Prostate gland (tissue), 2 donors: ENCODE results near the gene COL24A1. TPM values are rescaled to one million over a fixed set of nuclear protein-coding genes. Genes with fewer than 3 reads are reported as not detected.

Source experiments
- DNase-seq: peaks from one replicate; pipeline ENCODE4 v3.0.0-alpha.2; 2019; ENCODE audit warnings: low spot score
- H3K27ac ChIP-seq, 2 donors: fragments of 200-600 bp; sonication (generic); 2 replicates each; pipeline ENCODE4 v1.5.1; 2017 to 2019
- H3K27me3 ChIP-seq: fragments of 200-600 bp; sonication (generic); replicated peaks from 2 replicates; pipeline ENCODE4 v1.5.1; 2019; ENCODE audit not compliant: insufficient read depth
- H3K36me3 ChIP-seq, 2 donors: fragments of 200-600 bp; sonication (generic); 1 replicate in 1 of 2; 2 replicates in 1 of 2; pipeline versions ENCODE4 v1.5.1 to v1.8.1; 2017 to 2019
- H3K4me1 ChIP-seq: fragments of 200-600 bp; sonication (generic); replicated peaks from 2 replicates; pipeline ENCODE4 v1.5.1; 2019
- H3K4me3 ChIP-seq, 2 donors: fragments of 200-600 bp; sonication (generic); 2 replicates each; pipeline ENCODE4 v1.5.1; 2017 to 2019
- H3K9me3 ChIP-seq: fragments of 200-600 bp; sonication (generic); 2 replicates; pipeline ENCODE4 v1.5.1; 2017
- POLR2A ChIP-seq: fragments of 450-650 bp; IDR thresholded peaks from one replicate; pipeline ENCODE4 v1.6.1; 2016; ENCODE audit warnings: antibody characterized with exemption, mild to moderate bottlenecking
- POLR2AphosphoS5 ChIP-seq: sonication (generic); formaldehyde crosslinking; IDR thresholded peaks from one replicate; pipeline ENCODE4 v1.6.1; 2017; ENCODE audit warnings: antibody characterized with exemption
- WGBS: methylation state at CpG from one replicate; pipeline ENCODE4 v1.1.5; 2018; 5-methylcytosine and 5-hydroxymethylcytosine counted together
- intact Hi-C: fragments of 100-400 bp; cut with DNase I; formaldehyde crosslinking; loops from one replicate; pipeline ENCODE4 v1.14.2; 2022
- total RNA-seq, 2 donors: library from RNA; depleted of rRNA; stranded (reverse); fragments of >200 nt; gene quantifications; one replicate each; pipeline ENCODE4 v1.1.0, GENCODE V29; 2016
- TF ChIP-seq, protein P1 (sequence below), 4 experiments: fragments of 200-600 bp in 2 of 4; fragments of 450-650 bp in 2 of 4; sonication (generic) in 2 of 4; IDR thresholded peaks; 1 replicate in 3 of 4; 2 replicates in 1 of 4; pipeline ENCODE4 v1.5.1; 2016 to 2019; ENCODE audit warnings: antibody characterized with exemption in 4 of 4, mild to moderate bottlenecking in 2 of 4, moderate library complexity in 2 of 4

COL24A1 gene
- total RNA-seq, 2 donors from 2014 or later: 0.28 to 0.32 TPM

DNA sequence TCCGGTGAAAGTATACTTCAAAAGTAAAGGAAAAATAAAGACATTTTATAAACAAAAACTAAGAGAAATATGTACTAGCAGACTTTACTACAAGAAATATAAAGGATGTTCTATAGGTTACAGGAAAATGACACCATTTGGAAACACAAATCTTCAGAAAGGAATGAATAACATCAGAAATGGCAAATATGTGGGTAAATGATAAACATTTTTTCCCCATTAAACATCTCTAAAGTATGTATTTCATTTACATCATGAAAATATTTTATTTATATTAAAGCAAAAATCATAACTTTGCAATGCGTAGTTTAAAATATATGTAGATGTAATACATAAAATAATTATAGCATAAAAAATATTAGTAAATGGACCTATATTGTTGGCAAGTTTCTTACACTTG is 264.2 kb downstream of the COL24A1 start:
- no peak for DNase-seq
- intact Hi-C loops: no loop called here
- H3K27ac ChIP-seq: no peak overlapping the region
- H3K4me3 ChIP-seq: no peak overlapping the region
- no peaks in the 10 kb centered on the region for H3K9me3 ChIP-seq
- no peaks in the 10 kb centered on the region for H3K27me3 ChIP-seq
- no peaks in the 10 kb centered on the region for H3K36me3 ChIP-seq
- H3K4me1 ChIP-seq: no peaks in the 10 kb centered on the region
- no peak for TF ChIP-seq POLR2A
- TF ChIP-seq, protein P1, sequence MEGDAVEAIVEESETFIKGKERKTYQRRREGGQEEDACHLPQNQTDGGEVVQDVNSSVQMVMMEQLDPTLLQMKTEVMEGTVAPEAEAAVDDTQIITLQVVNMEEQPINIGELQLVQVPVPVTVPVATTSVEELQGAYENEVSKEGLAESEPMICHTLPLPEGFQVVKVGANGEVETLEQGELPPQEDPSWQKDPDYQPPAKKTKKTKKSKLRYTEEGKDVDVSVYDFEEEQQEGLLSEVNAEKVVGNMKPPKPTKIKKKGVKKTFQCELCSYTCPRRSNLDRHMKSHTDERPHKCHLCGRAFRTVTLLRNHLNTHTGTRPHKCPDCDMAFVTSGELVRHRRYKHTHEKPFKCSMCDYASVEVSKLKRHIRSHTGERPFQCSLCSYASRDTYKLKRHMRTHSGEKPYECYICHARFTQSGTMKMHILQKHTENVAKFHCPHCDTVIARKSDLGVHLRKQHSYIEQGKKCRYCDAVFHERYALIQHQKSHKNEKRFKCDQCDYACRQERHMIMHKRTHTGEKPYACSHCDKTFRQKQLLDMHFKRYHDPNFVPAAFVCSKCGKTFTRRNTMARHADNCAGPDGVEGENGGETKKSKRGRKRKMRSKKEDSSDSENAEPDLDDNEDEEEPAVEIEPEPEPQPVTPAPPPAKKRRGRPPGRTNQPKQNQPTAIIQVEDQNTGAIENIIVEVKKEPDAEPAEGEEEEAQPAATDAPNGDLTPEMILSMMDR (IDR thresholded peaks at IDR 0.05): no peak
- no peak for TF ChIP-seq POLR2AphosphoS5
- WGBS: 94% methylated on average over 2 of the region's 2 CpGs

DNA sequence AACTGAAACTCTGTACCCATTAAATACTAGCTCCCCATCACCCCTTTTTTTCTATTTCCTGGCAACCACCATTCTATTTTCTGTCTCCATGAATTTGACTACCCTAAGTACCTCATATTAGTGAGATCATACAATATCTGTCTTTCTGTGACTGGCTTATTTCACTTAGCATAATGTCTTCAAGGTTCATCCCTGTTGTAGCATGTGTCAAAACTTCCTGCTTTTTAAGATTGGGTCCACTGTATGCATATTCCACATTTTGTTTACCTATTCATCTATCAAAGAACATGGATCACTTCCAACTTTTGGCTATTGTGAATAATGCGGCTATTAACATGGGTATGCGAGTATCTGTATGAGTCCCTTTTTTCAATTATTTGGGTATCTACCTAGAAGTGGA is 266.7 kb downstream of the COL24A1 start:
- no peak for DNase-seq
- intact Hi-C loops: loop anchor here (10.0 kb wide), 1 partner anchor 585 kb away; no protein-coding TSS in a partner anchor
- 90% methylated on average over 2 of the region's 2 CpGs for WGBS
- Histone ChIP-seq H3K27me3 (no peaks in the 10 kb centered on the region), H3K9me3 (no peaks in the 10 kb centered on the region), H3K27ac (no peak overlapping the region), H3K4me1 (no peaks in the 10 kb centered on the region), H3K36me3 (no peaks in the 10 kb centered on the region), H3K4me3 (no peak overlapping the region)
- no peak for TF ChIP-seq POLR2AphosphoS5
- TF ChIP-seq, protein P1 (IDR thresholded peaks at IDR 0.05): no peak
- no peak for TF ChIP-seq POLR2A

DNA sequence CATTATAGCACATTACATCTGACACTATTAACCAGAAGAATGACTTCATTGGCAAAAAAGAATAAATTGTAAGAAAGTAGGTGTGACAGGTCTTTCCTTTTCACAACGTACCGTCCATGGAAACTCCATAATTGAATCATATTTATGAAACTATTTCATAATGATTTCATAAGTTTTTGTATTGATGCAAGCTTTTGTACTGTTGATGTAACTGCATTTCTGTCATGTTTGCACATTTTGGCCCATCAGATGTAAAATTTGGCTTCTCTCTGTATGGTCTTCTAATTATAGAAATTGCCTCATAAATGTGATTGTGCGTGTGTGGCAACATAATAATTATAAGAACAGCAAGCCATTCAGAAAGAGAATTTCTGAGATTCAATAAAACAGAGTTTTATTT is 267.7 kb downstream of the COL24A1 start:
- H3K27ac ChIP-seq: no peak overlapping the region
- DNase-seq: no peak
- H3K27me3 ChIP-seq: no peaks in the 10 kb centered on the region
- H3K36me3 ChIP-seq: no peaks in the 10 kb centered on the region
- no peaks in the 10 kb centered on the region for H3K4me1 ChIP-seq
- no peaks in the 10 kb centered on the region for H3K9me3 ChIP-seq
- TF ChIP-seq, protein P1 (IDR thresholded peaks at IDR 0.05): no peak
- TF ChIP-seq POLR2A (no peak), POLR2AphosphoS5 (no peak)
- WGBS: 39% methylated on average over 3 of the region's 3 CpGs
- no peak overlapping the region for H3K4me3 ChIP-seq
- intact Hi-C loops: loop anchor here (10.0 kb wide), 1 partner anchor 584 kb away; no protein-coding TSS in a partner anchor

DNA sequence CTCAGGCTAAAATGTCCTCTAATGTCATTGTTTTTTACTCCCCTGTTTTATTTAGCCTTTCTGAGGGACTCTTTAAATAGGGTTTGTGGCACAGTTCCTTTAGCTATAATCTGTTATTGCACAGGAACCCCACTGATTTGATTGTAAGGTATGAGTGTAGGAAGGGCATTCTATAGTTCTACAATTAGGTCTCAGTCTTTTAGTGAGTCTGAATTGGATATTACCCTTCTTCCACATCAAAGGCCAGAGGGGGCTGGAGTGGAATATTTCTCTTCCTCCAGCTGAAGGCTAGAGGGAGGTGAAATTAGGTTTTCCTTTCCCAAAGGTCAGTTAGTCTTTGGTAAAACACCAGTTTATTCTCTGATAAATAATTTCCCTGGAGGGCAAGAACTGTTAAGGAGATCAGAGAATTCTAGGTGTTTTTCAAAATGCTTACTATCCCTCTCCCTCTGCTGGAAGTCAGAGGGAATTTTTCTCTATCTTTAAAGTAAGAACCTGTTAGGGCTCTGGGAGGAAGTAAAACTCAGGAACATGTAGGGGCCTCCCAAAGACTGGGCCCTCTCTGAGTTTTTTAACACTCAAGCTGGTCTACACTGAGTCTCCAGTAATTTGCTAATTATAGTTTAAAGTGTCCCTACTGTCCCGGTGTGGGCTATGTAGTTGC is 272.1 kb downstream of the COL24A1 start:
- no peak for DNase-seq
- Histone ChIP-seq H3K4me1 (no peaks in the 10 kb centered on the region), H3K4me3 (no peak overlapping the region), H3K27ac (no peak overlapping the region), H3K36me3 (no peaks in the 10 kb centered on the region), H3K9me3 (no peaks in the 10 kb centered on the region), H3K27me3 (no peaks in the 10 kb centered on the region)
- WGBS: 44% methylated on average over 1 of the region's 1 CpG
- no peak for TF ChIP-seq POLR2A
- TF ChIP-seq, protein P1 (IDR thresholded peaks at IDR 0.05): peak in 3 of 4 experiments; percentile 12 to 36 (median 29)
- intact Hi-C loops: loop anchor here (10.0 kb wide), 1 partner anchor 580 kb away; no protein-coding TSS in a partner anchor

DNA sequence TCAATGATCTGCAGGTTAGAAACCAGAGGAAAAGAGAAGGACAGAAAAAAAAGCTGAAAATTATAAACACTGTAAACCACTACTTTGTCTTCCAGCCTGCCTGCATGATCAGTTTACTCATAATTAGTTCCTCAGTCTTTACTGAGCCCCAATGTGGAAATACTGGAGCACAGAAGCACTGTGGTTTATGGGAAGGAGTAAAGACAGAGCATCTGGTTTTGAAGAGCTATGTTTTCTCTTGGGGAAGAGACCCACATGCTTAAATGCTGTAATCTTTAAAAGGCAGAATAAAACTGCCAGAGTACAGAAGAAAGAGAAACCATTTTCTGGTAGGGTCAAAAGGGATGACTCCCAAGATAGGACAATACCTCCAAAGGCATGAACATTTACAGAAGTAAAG is 289.4 kb downstream of the COL24A1 start:
- H3K27ac ChIP-seq: no peak overlapping the region
- intact Hi-C loops: no loop called here
- H3K36me3 ChIP-seq: no peaks in the 10 kb centered on the region
- TF ChIP-seq POLR2AphosphoS5 (no peak), POLR2A (no peak)
- TF ChIP-seq, protein P1 (IDR thresholded peaks at IDR 0.05): no peak
- no peak for DNase-seq
- no peak overlapping the region for H3K4me3 ChIP-seq
- H3K9me3 ChIP-seq: no peaks in the 10 kb centered on the region
- no peaks in the 10 kb centered on the region for H3K27me3 ChIP-seq
- no peaks in the 10 kb centered on the region for H3K4me1 ChIP-seq
